K562 (cell line): ENCODE measurements around the gene MXD3. TPM values are rescaled to one million over a fixed set of nuclear protein-coding genes. Genes with fewer than 3 reads are reported as not detected.

Source experiments
- ATAC-seq: fragments of 200-7000 bp; cut with Tn5 transposase; 3 replicates; pipeline ENCODE4 v1.9.1; 2020; ENCODE audit warnings: moderate library complexity
- BruUV-seq: library from RNA; stranded (reverse); fragments of 400-500 nt; replicated peaks from 2 replicates; lab custom pipeline; 2021; lab: Mats Ljungman, UMichigan
- CTCF ChIA-PET: fragments of 300-600 bp; formaldehyde crosslinking; extraction: SDS; loops from one replicate; lab custom pipeline; 2021; ENCODE audit warnings: low intra/inter-chr PET ratio; lab: Yijun Ruan, JAX
- POLR2A ChIA-PET: fragments of 300-600, 350-650 bp; sonication (Branson Sonifier 250); formaldehyde crosslinking; extraction: SDS; loops from one replicate; lab custom pipeline; 2021; ENCODE audit warnings: antibody characterized with exemption, inconsistent platforms; lab: Yijun Ruan, JAX
- DNase-seq, 4 experiments: peaks; one replicate each; pipeline versions ENCODE4 v3.0.0 to v3.0.0-alpha.2; 2011 to 2018; ENCODE audit warnings: low spot score in 3 of 4, mixed read lengths in 3 of 4; ENCODE audit errors: extremely low read depth in 1 of 4
- FAIRE-seq: peaks from 2 replicates; lab custom pipeline; 2011; peaks lifted over from hg19 to GRCh38; lab: Jason Lieb, UNC
- H2AFZ ChIP-seq: 2 replicates; pipeline ENCODE4 v1.6.0; 2011; ENCODE audit warnings: low read depth, low read length, control low read depth, inconsistent platforms
- H3K27ac ChIP-seq: fragments of 200-600 bp; 3 replicates; pipeline ENCODE4 v1.8.0; 2011; ENCODE audit warnings: low read depth, mild to moderate bottlenecking, control low read depth, inconsistent platforms, low read length, moderate library complexity, mixed read lengths; ENCODE audit errors: extremely low read depth
- H3K27me3 ChIP-seq, 2 experiments: fragments of 300-600 bp in 1 of 2; 2 replicates in 1 of 2; 3 replicates in 1 of 2; pipeline versions ENCODE4 v1.6.0 to v1.8.0; 2011; ENCODE audit warnings: inconsistent platforms in 2 of 2, low read length in 2 of 2, mild to moderate bottlenecking in 1 of 2, mixed read lengths in 1 of 2, moderate library complexity in 1 of 2; ENCODE audit not compliant: control insufficient read depth in 2 of 2, insufficient read depth in 2 of 2
- H3K36me3 ChIP-seq: fragments of 300-600 bp; 3 replicates; pipeline ENCODE4 v1.8.0; 2011; ENCODE audit warnings: mild to moderate bottlenecking, low read length, inconsistent platforms; ENCODE audit not compliant: control insufficient read depth, insufficient read depth
- H3K4me1 ChIP-seq, 2 experiments: fragments of 200-600 bp in 1 of 2; replicated peaks in 1 of 2; 2 replicates in 1 of 2; 3 replicates in 1 of 2; pipeline versions ENCODE4 v1.5.1 to v1.8.0; 2011; ENCODE audit warnings: inconsistent platforms in 2 of 2, low read length in 2 of 2, mild to moderate bottlenecking in 1 of 2, mixed read lengths in 1 of 2, moderate library complexity in 1 of 2; ENCODE audit not compliant: control insufficient read depth in 2 of 2, insufficient read depth in 2 of 2
- H3K4me2 ChIP-seq: 2 replicates; pipeline ENCODE4 v1.6.1; 2011; ENCODE audit warnings: low read length, control low read depth, inconsistent platforms, mixed read lengths; ENCODE audit not compliant: insufficient read depth
- H3K4me3 ChIP-seq: fragments of 200-600 bp; sonication (generic), shearing (Covaris generic); 2 replicates; pipeline ENCODE4 v1.5.1; 2016; ENCODE audit warnings: control low read depth, inconsistent platforms
- H3K79me2 ChIP-seq: fragments of 200-600 bp; 3 replicates; pipeline ENCODE4 v1.8.0; 2011; ENCODE audit warnings: low read length, inconsistent platforms; ENCODE audit not compliant: control insufficient read depth, insufficient read depth
- H3K9ac ChIP-seq, 2 experiments: 2 replicates each; pipeline versions ENCODE4 v1.6.0 to v1.6.1; 2011; ENCODE audit warnings: low read depth in 2 of 2, low read length in 2 of 2, control low read depth in 1 of 2, inconsistent platforms in 1 of 2, mild to moderate bottlenecking in 1 of 2, mixed read lengths in 1 of 2; ENCODE audit not compliant: insufficient read depth in 1 of 2
- H3K9me1 ChIP-seq: one replicate; pipeline ENCODE4 v1.6.0; 2011; ENCODE audit warnings: inconsistent platforms, mild to moderate bottlenecking, low read length, moderate library complexity; ENCODE audit not compliant: control insufficient read depth, insufficient read depth
- H3K9me3 ChIP-seq: replicated peaks from 2 replicates; pipeline ENCODE4 v1.5.1; 2011; ENCODE audit warnings: low read depth, low read length, inconsistent platforms; ENCODE audit not compliant: control insufficient read depth, insufficient read depth
- H4K20me1 ChIP-seq: replicated peaks from 2 replicates; pipeline ENCODE4 v1.6.1; 2011; ENCODE audit warnings: low read length, inconsistent platforms, mixed read lengths; ENCODE audit not compliant: control insufficient read depth, insufficient read depth
- CTCFL ChIP-seq: IDR thresholded peaks from 2 replicates; pipeline ENCODE4 v1.6.1; 2011; ENCODE audit warnings: borderline replicate concordance, low read depth, mild to moderate bottlenecking, moderate library complexity, low read length; ENCODE audit not compliant: insufficient read depth, poor library complexity, severe bottlenecking
- FOXA3 ChIP-seq, 2 experiments: fragments of 450-650 bp in 1 of 2; sonication (generic) in 1 of 2; formaldehyde crosslinking; IDR thresholded peaks in 1 of 2; conservative IDR thresholded peaks in 1 of 2; 2 replicates each; pipeline versions ENCODE4 v1.4.0 to v1.8.0; 2020 to 2022; ENCODE audit warnings: mild to moderate bottlenecking in 2 of 2, missing genetic modification reagents in 1 of 2
- GMEB1 ChIP-seq: fragments of 250-450 bp; sonication (Bioruptor Pico); IDR thresholded peaks from 2 replicates; pipeline ENCODE4 v1.4.0; 2020; ENCODE audit warnings: mild to moderate bottlenecking
- HIVEP1 ChIP-seq: fragments of 250-450 bp; sonication (Bioruptor Pico); IDR thresholded peaks from 2 replicates; pipeline ENCODE4 v1.4.0; 2020; ENCODE audit warnings: mild to moderate bottlenecking
- KLF6 ChIP-seq: fragments of 250-450 bp; sonication (Bioruptor Pico); IDR thresholded peaks from 2 replicates; pipeline ENCODE4 v1.4.0; 2020; ENCODE audit warnings: mild to moderate bottlenecking, moderate library complexity, borderline replicate concordance
- NR3C1 ChIP-seq: sonication (generic); formaldehyde crosslinking; IDR thresholded peaks from 2 replicates; pipeline ENCODE4 v1.8.1; 2022; ENCODE audit warnings: missing genetic modification reagents
- PHF21A ChIP-seq: fragments of 450-650 bp; IDR thresholded peaks from 2 replicates; pipeline ENCODE4 v1.6.1; 2017; ENCODE audit warnings: low read depth, borderline replicate concordance
- POLR2G ChIP-seq: fragments of 200-400 bp; formaldehyde crosslinking; IDR thresholded peaks from 2 replicates; pipeline ENCODE4 v1.6.1; 2017; ENCODE audit warnings: low read depth, mild to moderate bottlenecking, antibody characterized with exemption, low read length, moderate library complexity
- PURB ChIP-seq: sonication (generic); formaldehyde crosslinking; IDR thresholded peaks from 2 replicates; pipeline ENCODE4 v1.9.0; 2021; ENCODE audit warnings: low read depth, mild to moderate bottlenecking, missing genetic modification reagents
- RBFOX2 ChIP-seq: fragments of 200-400 bp; formaldehyde crosslinking; IDR thresholded peaks from 2 replicates; pipeline ENCODE4 v1.6.1; 2017; ENCODE audit warnings: low read depth, mild to moderate bottlenecking, low read length, moderate library complexity
- SNIP1 ChIP-seq: fragments of 450-650 bp; IDR thresholded peaks from 2 replicates; pipeline ENCODE4 v1.7.1; 2017; ENCODE audit warnings: low read depth, mild to moderate bottlenecking
- TFAP4 ChIP-seq: sonication (generic); formaldehyde crosslinking; IDR thresholded peaks from 2 replicates; pipeline ENCODE4 v1.8.0; 2022; ENCODE audit warnings: missing genetic modification reagents, mild to moderate bottlenecking, moderate library complexity, borderline replicate concordance
- ZKSCAN1 ChIP-seq: fragments of 150-350 bp; IDR thresholded peaks from 2 replicates; pipeline ENCODE4 v1.6.1; 2016; ENCODE audit warnings: low read depth, low read length
- ZNF551 ChIP-seq: fragments of 250-450 bp; sonication (Bioruptor Pico); IDR thresholded peaks from 2 replicates; pipeline ENCODE4 v1.5.0; 2021; ENCODE audit warnings: mild to moderate bottlenecking, moderate library complexity
- WGBS: fragments of 100-300 bp; shearing (Covaris generic); methylation state at CpG from one replicate; pipeline ENCODE4 v1.1.6; 2016; ENCODE audit warnings: low coverage, mixed read lengths; ENCODE audit not compliant: insufficient coverage; ENCODE audit errors: missing lambda C conversion rate; 5-methylcytosine and 5-hydroxymethylcytosine counted together
- in situ Hi-C: fragments of 300-500 bp; cut with MboI; formaldehyde crosslinking; loops from 4 replicates; pipeline ENCODE4 v1.15.0; 2018; ENCODE audit warnings: inconsistent platforms, mixed read lengths
- intact Hi-C: fragments of 100-400 bp; cut with micrococcal nuclease; formaldehyde crosslinking; loops from 2 replicates; pipeline ENCODE4 v1.14.2; 2022
- polyA plus RNA-seq, 8 experiments: library from polyadenylated mRNA; depleted of rRNA in 4 of 8; stranded (reverse) in 5 of 8; unstranded in 3 of 8; fragments of >200 nt; fragmentation: Nextera tagmentation in 2 of 8; fragmentation: Illumina TruSeq in 1 of 8; extraction: Ambion mirVana in 2 of 8; extraction: Trizol in 1 of 8; gene quantifications; 2 replicates each; pipeline versions ENCODE4 v1.2.1 to v1.2.3, GENCODE V29; 2011 to 2014; ENCODE audit warnings: inconsistent platforms in 1 of 8, missing spikeins in 1 of 8
- total RNA-seq, 7 experiments: library from RNA; depleted of rRNA in 6 of 7; stranded (reverse); fragments of >200 nt in 6 of 7; fragmentation: Illumina TruSeq in 2 of 7; extraction: Trizol in 2 of 7; gene quantifications; 2 replicates each; pipeline versions ENCODE4 v1.2.1 to v1.2.3, GENCODE V29; 2011 to 2021; ENCODE audit warnings: low replicate concordance in 1 of 7

Gene MXD3
- total and polyA plus RNA-seq, 9 of the 15 experiments (the other 6 are each of a cell fraction or from before 2014, with no cell fraction given) = 0.28 to 24.8 (median 4.5) TPM

- TF ChIP-seq ZNF551 (CRISPR knock-in tag) = no peak
- TF ChIP-seq TFAP4 = 0 out of 2 replicates have a peak, but pooled peaks have one; percentile 33
- no peak for TF ChIP-seq PHF21A
- TF ChIP-seq SNIP1 = no peak
- TF ChIP-seq, all 486 proteins: peak for 2
These were observed 10.1 kb downstream of the MXD3 start (continued) for GRCh38 chr5:177301503-177302165.

GRCh38 chr5:177300951-177301350 lies 10.7 kb downstream of the MXD3 start:
- in situ Hi-C loops = no loop called here
- FAIRE-seq (no peak), ATAC-seq (no peak), DNase-seq (no peak)
- intact Hi-C loops = loop anchor here (1.0 to 5.0 kb wide), 2 partner anchors 169 to 187 kb away; partner anchors contain the start of gene NSD1
- CTCF ChIA-PET = interaction anchor here (0.6 kb wide), 1 partner anchor 33 kb away, joined by 5 read pairs; no protein-coding TSS in a partner anchor
- H3K27me3 ChIP-seq = no peaks in the 10 kb centered on the region
- peaks cover 23 to 29% of the 10 kb centered on the region in 2 experiments for H3K4me1 ChIP-seq
- H3K4me3 ChIP-seq = no peak overlapping the region
- no peak overlapping the region for H3K9ac ChIP-seq
- no TSS peak for BruUV-seq
- peaks cover 59% of the 10 kb centered on the region for H3K36me3 ChIP-seq
- H3K9me1 ChIP-seq = no peaks in the 10 kb centered on the region
- H4K20me1 ChIP-seq = peaks cover 10% of the 10 kb centered on the region
- H3K9me3 ChIP-seq = no peaks in the 10 kb centered on the region
- peaks cover 46% of the 10 kb centered on the region for H3K79me2 ChIP-seq
- no peak overlapping the region for H2AFZ ChIP-seq
- no peak overlapping the region for H3K4me2 ChIP-seq
- WGBS = 88% methylated on average over 2 of the region's 2 CpGs
- POLR2A ChIA-PET = interaction anchor here (0.6 to 1.9 kb wide), 7 partner anchors 8 to 607 kb away, joined by 3 to 9 read pairs (median 4); partner anchors contain the start of gene MXD3
- H3K27ac ChIP-seq = peak overlapping the region; percentile 58; the same call in 2 of the 3 replicates
- no peak for TF ChIP-seq FOXA3 (CRISPR knock-in tag; conservative IDR thresholded peaks at IDR 0.05 in 1 of 2, IDR thresholded peaks at IDR 0.05 in 1 of 2)
- TF ChIP-seq ZKSCAN1 = no peak
- no peak for TF ChIP-seq KLF6 (CRISPR knock-in tag)
- TF ChIP-seq RBFOX2 = no peak
- TF ChIP-seq POLR2G = no peak
- no peak for TF ChIP-seq HIVEP1 (CRISPR knock-in tag)
- no peak for TF ChIP-seq PURB
- TF ChIP-seq NR3C1 = no peak
- no peak for TF ChIP-seq CTCFL
- no peak for TF ChIP-seq GMEB1 (CRISPR knock-in tag)
